SK-N-SH (cell line): Measurements from ENCODE around the gene ARHGAP15.

Source experiments
- CHD2 ChIP-seq: fragments of 150-350 bp; IDR thresholded peaks from 2 replicates; pipeline ENCODE4 v1.6.1; 2018; ENCODE audit warnings: low read length; ENCODE audit not compliant: partially characterized antibody
- EP300 ChIP-seq, 2 experiments: IDR thresholded peaks; 2 replicates each; pipeline versions ENCODE4 v1.4.0 to v1.6.1; 2012; ENCODE audit warnings: borderline replicate concordance in 1 of 2, low read depth in 1 of 2, low read length in 1 of 2
- EZH2phosphoT487 ChIP-seq: fragments of 200-600 bp; sonication (generic); IDR thresholded peaks from 2 replicates; pipeline ENCODE4 v1.6.1; 2017; ENCODE audit warnings: low read depth, mixed run types, mild to moderate bottlenecking, antibody characterized with exemption, moderate library complexity, borderline replicate concordance
- GABPA ChIP-seq: IDR thresholded peaks from 2 replicates; pipeline ENCODE4 v1.4.0; 2012; ENCODE audit warnings: low read depth, mild to moderate bottlenecking
- MXI1 ChIP-seq: IDR thresholded peaks from 2 replicates; pipeline ENCODE4 v1.6.1; 2012; ENCODE audit warnings: mild to moderate bottlenecking, low read depth, low read length, improper control_type of control experiment
- NFIC ChIP-seq: IDR thresholded peaks from 2 replicates; pipeline ENCODE4 v1.4.0; 2012; ENCODE audit warnings: borderline replicate concordance
- SIN3A ChIP-seq: IDR thresholded peaks from 2 replicates; pipeline ENCODE4 v1.6.1; 2012; ENCODE audit warnings: low read depth, mild to moderate bottlenecking, low read length, moderate library complexity, borderline replicate concordance
- TCF12 ChIP-seq: IDR thresholded peaks from 2 replicates; pipeline ENCODE4 v1.4.0; 2012
- TF ChIP-seq, protein P1 (sequence below): fragments of 200-600 bp; sonication (generic); IDR thresholded peaks from 2 replicates; pipeline ENCODE4 v1.6.1; 2017; ENCODE audit warnings: antibody characterized with exemption, mild to moderate bottlenecking, moderate library complexity
- TF ChIP-seq, protein P2 (sequence below): IDR thresholded peaks from 2 replicates; pipeline ENCODE4 v1.4.0; 2012; ENCODE audit warnings: low read depth

DNA sequence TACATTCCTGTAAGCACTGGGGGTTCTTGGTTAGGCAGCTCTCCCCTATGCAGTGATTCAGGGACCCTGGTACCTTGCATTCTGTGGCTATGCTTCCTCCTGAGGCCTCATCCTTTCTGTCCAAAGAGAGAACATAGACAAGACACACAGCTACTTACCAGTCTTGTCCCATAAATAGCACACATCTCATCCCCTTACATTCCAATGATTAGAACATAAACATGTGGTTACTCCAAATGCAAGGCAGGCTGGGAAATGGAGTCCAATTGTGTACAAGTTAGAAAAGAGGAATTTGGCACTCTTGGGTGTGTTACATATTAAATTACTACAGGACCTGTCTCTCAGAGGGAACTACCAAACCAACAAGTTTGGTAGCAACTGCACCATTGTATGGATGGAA lies 171.3 kb downstream of the ARHGAP15 start:
- no peak for TF ChIP-seq CHD2
- TF ChIP-seq MXI1: no peak
- TF ChIP-seq TCF12: no peak
- no peak for TF ChIP-seq SIN3A
- no peak for TF ChIP-seq EP300 (IDR thresholded peaks at IDR 0.05; ENCODE audit: borderline replicate concordance in 1 of 2, low read depth in 1 of 2, low read length in 1 of 2)
- TF ChIP-seq NFIC: no peak
- TF ChIP-seq, protein P1, sequence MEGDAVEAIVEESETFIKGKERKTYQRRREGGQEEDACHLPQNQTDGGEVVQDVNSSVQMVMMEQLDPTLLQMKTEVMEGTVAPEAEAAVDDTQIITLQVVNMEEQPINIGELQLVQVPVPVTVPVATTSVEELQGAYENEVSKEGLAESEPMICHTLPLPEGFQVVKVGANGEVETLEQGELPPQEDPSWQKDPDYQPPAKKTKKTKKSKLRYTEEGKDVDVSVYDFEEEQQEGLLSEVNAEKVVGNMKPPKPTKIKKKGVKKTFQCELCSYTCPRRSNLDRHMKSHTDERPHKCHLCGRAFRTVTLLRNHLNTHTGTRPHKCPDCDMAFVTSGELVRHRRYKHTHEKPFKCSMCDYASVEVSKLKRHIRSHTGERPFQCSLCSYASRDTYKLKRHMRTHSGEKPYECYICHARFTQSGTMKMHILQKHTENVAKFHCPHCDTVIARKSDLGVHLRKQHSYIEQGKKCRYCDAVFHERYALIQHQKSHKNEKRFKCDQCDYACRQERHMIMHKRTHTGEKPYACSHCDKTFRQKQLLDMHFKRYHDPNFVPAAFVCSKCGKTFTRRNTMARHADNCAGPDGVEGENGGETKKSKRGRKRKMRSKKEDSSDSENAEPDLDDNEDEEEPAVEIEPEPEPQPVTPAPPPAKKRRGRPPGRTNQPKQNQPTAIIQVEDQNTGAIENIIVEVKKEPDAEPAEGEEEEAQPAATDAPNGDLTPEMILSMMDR: no peak
- TF ChIP-seq, protein P2, sequence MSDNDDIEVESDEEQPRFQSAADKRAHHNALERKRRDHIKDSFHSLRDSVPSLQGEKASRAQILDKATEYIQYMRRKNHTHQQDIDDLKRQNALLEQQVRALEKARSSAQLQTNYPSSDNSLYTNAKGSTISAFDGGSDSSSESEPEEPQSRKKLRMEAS: no peak
- TF ChIP-seq GABPA: no peak
- TF ChIP-seq EZH2phosphoT487: no peak
